ENCODE measurements around the gene VSIG10L. TPM values are rescaled to one million over a fixed set of nuclear protein-coding genes. Genes with fewer than 3 reads are reported as not detected.

Gene VSIG10L
- total and polyA plus RNA-seq, 7 donors = 0.35 to 2.3 (median 0.79) TPM

Other genes starting within 250 kb of the VSIG10L start
- 1 to 10 TPM; 4.9 to 9.1 (median 6.0) TPM for gene CTU1, start 233.7 kb downstream of the VSIG10L start, total RNA-seq
- 1 to 10 TPM; 1.4 to 7.5 (median 2.1) TPM for gene CTU1, start 233.7 kb downstream of the VSIG10L start, polyA plus RNA-seq
- 1 to 10 TPM in 3 of 4 donors, under 1 TPM in 1; 0.73 to 2.2 (median 1.8) TPM for gene SIGLEC9, start 217.2 kb downstream of the VSIG10L start, total RNA-seq
- gene SIGLEC9, start 217.2 kb downstream of the VSIG10L start, polyA plus RNA-seq = under 1 TPM; 0.24 to 0.69 (median 0.25) TPM
- under 1 TPM; 0.38 to 0.82 (median 0.50) TPM for gene SIGLEC7, start 199.8 kb downstream of the VSIG10L start, total RNA-seq
- gene SIGLEC7, start 199.8 kb downstream of the VSIG10L start, polyA plus RNA-seq = under 1 TPM in 2 of 3 donors, not detected in 1; 0.08 to 0.60 TPM
- 1 to 10 TPM; 2.0 to 3.1 (median 2.3) TPM for gene CD33, start 117.1 kb downstream of the VSIG10L start, total RNA-seq
- gene CD33, start 117.1 kb downstream of the VSIG10L start, polyA plus RNA-seq = 1 to 10 TPM in 1 of 3 donors, under 1 TPM in 2; 0.24 to 1.3 (median 0.75) TPM
- not detected for gene SIGLECL1, start 91.1 kb downstream of the VSIG10L start, total RNA-seq
- gene SIGLECL1, start 91.1 kb downstream of the VSIG10L start, polyA plus RNA-seq = not detected
- under 1 TPM in 1 of 4 donors, not detected in 3; 0.10 TPM for gene IGLON5, start 30.5 kb downstream of the VSIG10L start, total RNA-seq
- under 1 TPM in 1 of 3 donors, not detected in 2; 0.03 TPM for gene IGLON5, start 30.5 kb downstream of the VSIG10L start, polyA plus RNA-seq
- 100 to 1,000 TPM in 3 of 4 donors, 10 to 100 TPM in 1; 91.8 to 172 (median 141) TPM for gene ETFB, start 24.2 kb upstream of the VSIG10L start, total RNA-seq
- 100 to 1,000 TPM; 130 to 170 (median 165) TPM for gene ETFB, start 24.2 kb upstream of the VSIG10L start, polyA plus RNA-seq
- 1 to 10 TPM in 1 of 4 donors, under 1 TPM in 2, not detected in 1; 0.85 to 1.8 (median 0.88) TPM for gene CLDND2, start 26.9 kb upstream of the VSIG10L start, total RNA-seq
- under 1 TPM in 2 of 3 donors, not detected in 1; 0.30 to 0.39 TPM for gene CLDND2, start 26.9 kb upstream of the VSIG10L start, polyA plus RNA-seq
- gene NKG7, start 30.5 kb upstream of the VSIG10L start, total RNA-seq = 1 to 10 TPM in 3 of 4 donors, under 1 TPM in 1; 0.62 to 2.9 (median 1.9) TPM
- gene NKG7, start 30.5 kb upstream of the VSIG10L start, polyA plus RNA-seq = 1 to 10 TPM in 1 of 3 donors, under 1 TPM in 2; 0.61 to 1.2 (median 0.68) TPM
- gene LIM2, start 45.8 kb upstream of the VSIG10L start, total RNA-seq = not detected
- gene LIM2, start 45.8 kb upstream of the VSIG10L start, polyA plus RNA-seq = not detected
- not detected for gene C19orf84, start 48.5 kb upstream of the VSIG10L start, total RNA-seq
- gene C19orf84, start 48.5 kb upstream of the VSIG10L start, polyA plus RNA-seq = not detected
- gene SIGLEC10, start 75.5 kb upstream of the VSIG10L start, total RNA-seq = 1 to 10 TPM in 1 of 4 donors, under 1 TPM in 3; 0.64 to 1.1 (median 0.79) TPM
- gene SIGLEC10, start 75.5 kb upstream of the VSIG10L start, polyA plus RNA-seq = under 1 TPM; 0.09 to 0.98 (median 0.11) TPM
- under 1 TPM in 2 of 4 donors, not detected in 2; 0.13 to 0.14 TPM for gene SIGLEC8, start 116.3 kb upstream of the VSIG10L start, total RNA-seq
- gene SIGLEC8, start 116.3 kb upstream of the VSIG10L start, polyA plus RNA-seq = under 1 TPM in 2 of 3 donors, not detected in 1; 0.03 to 0.09 TPM
- gene CEACAM18, start 136.4 kb upstream of the VSIG10L start, total RNA-seq = not detected
- not detected for gene CEACAM18, start 136.4 kb upstream of the VSIG10L start, polyA plus RNA-seq
- gene SIGLEC12, start 159.7 kb upstream of the VSIG10L start, total RNA-seq = under 1 TPM in 3 of 4 donors, not detected in 1; 0.13 to 0.20 (median 0.13) TPM
- under 1 TPM in 2 of 3 donors, not detected in 1; 0.05 to 0.11 TPM for gene SIGLEC12, start 159.7 kb upstream of the VSIG10L start, polyA plus RNA-seq
- gene SIGLEC6, start 189.5 kb upstream of the VSIG10L start, total RNA-seq = under 1 TPM; 0.20 to 0.40 (median 0.27) TPM
- under 1 TPM in 1 of 3 donors, not detected in 2; 0.03 TPM for gene SIGLEC6, start 189.5 kb upstream of the VSIG10L start, polyA plus RNA-seq
- gene ZNF175, start 229.1 kb upstream of the VSIG10L start, total RNA-seq = 1 to 10 TPM; 4.4 to 8.9 (median 6.7) TPM
- gene ZNF175, start 229.1 kb upstream of the VSIG10L start, polyA plus RNA-seq = 1 to 10 TPM; 2.3 to 6.2 (median 3.0) TPM